ENCODE measurements around the gene FNDC1. TPM values are rescaled to one million over a fixed set of nuclear protein-coding genes. Genes with fewer than 3 reads are reported as not detected.
"Not testable (repeated sequence)": the region's sequence is repeated elsewhere in the genome, so short reads cannot be mapped to it uniquely, and the experiment has no call there.

The FNDC1 gene
- total and polyA plus RNA-seq, 2 of the 13 experiments (the other 11 are each of a cell fraction or from before 2014, with no cell fraction given) = not detected

GRCh38 chr6:159279790-159280277, 110.6 kb downstream of the FNDC1 start (continued):
- no peak for TF ChIP-seq POGK (CRISPR knock-in tag; conservative IDR thresholded peaks at IDR 0.05)

GRCh38 chr6:159282421-159282820, 113.2 kb downstream of the FNDC1 start:
- ChIA-PET POLR2A (no interaction called here), CTCF (ENCODE audit: low intra/inter-chr PET ratio, low total read pairs) (no interaction called here)
- Histone ChIP-seq H3K9ac (ENCODE audit: insufficient read depth, low read depth, low read length) (no peak overlapping the region), H3K9me3 (ENCODE audit: low read length) (no peaks in the 10 kb centered on the region), H3K27me3 (ENCODE audit: control insufficient read depth in 1 of 2, insufficient read depth in 2 of 2, low read length in 2 of 2) (0 out of 5 replicates have a peak, but pooled peaks cover 0 to 3% of the 10 kb centered on the region in 2 experiments), H3K27ac (ENCODE audit: extremely low read length, insufficient read depth, low read length) (no peak overlapping the region), H3K4me3 (replicated peaks in 1 of 3; ENCODE audit: insufficient read depth in 1 of 3, low read depth in 2 of 3, low read length in 3 of 3) (no peak overlapping the region), H3K36me3 (replicated peaks in 1 of 2; ENCODE audit: control insufficient read depth in 1 of 2, insufficient read depth in 2 of 2, low read length in 2 of 2) (no peaks in the 10 kb centered on the region), H4K20me1 (ENCODE audit: insufficient read depth, low read length) (no peaks in the 10 kb centered on the region), H3K79me2 (ENCODE audit: insufficient read depth, low read length) (no peaks in the 10 kb centered on the region), H2AFZ (ENCODE audit: low read length) (no peak overlapping the region), H3K4me2 (ENCODE audit: low read depth, low read length) (no peak overlapping the region), H3K4me1 (ENCODE audit: insufficient read depth, low read length) (no peaks in the 10 kb centered on the region)
- intact Hi-C loops (cut with micrococcal nuclease; ENCODE audit: unreplicated experiment) = no loop called here
- WGBS (ENCODE audit: low lambda C conversion rate) = 1% methylated on average over 4 of the region's 5 CpGs
- FAIRE-seq (no peak), DNase-seq (ENCODE audit: low spot score) (no peak), ATAC-seq (no peak)
- no peak for TF ChIP-seq ATRX (CRISPR knock-in tag; IDR thresholded peaks at IDR 0.05; ENCODE audit: borderline replicate concordance)
- TF ChIP-seq SIX4 (CRISPR knock-in tag; IDR thresholded peaks at IDR 0.05) = no peak
- no peak for TF ChIP-seq DR1 (CRISPR knock-in tag; IDR thresholded peaks at IDR 0.05)
- no peak for TF ChIP-seq SOX6 (IDR thresholded peaks at IDR 0.05)
- no peak for TF ChIP-seq SOX6 (CRISPR knock-in tag; IDR thresholded peaks at IDR 0.05)
- TF ChIP-seq ZNF749 (CRISPR knock-in tag; IDR thresholded peaks at IDR 0.05; ENCODE audit: borderline replicate concordance) = no peak
- no peak for TF ChIP-seq GABPA (IDR thresholded peaks at IDR 0.05; ENCODE audit: low read depth, low read length)
- no peak for TF ChIP-seq GABPA (CRISPR knock-in tag; IDR thresholded peaks at IDR 0.05; ENCODE audit: low read depth)
- TF ChIP-seq MAFK (conservative IDR thresholded peaks at IDR 0.05 in 1 of 2, IDR thresholded peaks at IDR 0.05 in 1 of 2; ENCODE audit: low read length in 2 of 2) = no peak
- no peak for TF ChIP-seq ZNF350 (CRISPR knock-in tag; IDR thresholded peaks at IDR 0.05; ENCODE audit: borderline replicate concordance, low read depth)
- no peak for TF ChIP-seq FOXK2 (IDR thresholded peaks at IDR 0.05)
- TF ChIP-seq NFRKB (IDR thresholded peaks at IDR 0.05) = no peak
- in situ Hi-C loops (cut with HindIII; ENCODE audit: extremely low pct_ligation_motif_present, low pct_unique_long_range_greater_than_20kb) = no loop called here
- BruUV-seq (replicated peaks) = no TSS peak

GRCh38 chr6:159284661-159285060, 115.5 kb downstream of the FNDC1 start:
- H3K9ac ChIP-seq (ENCODE audit: insufficient read depth, low read depth, low read length); ATAC-seq; H2AFZ ChIP-seq (ENCODE audit: low read length); H3K79me2 ChIP-seq (ENCODE audit: insufficient read depth, low read length); H3K27ac ChIP-seq (ENCODE audit: extremely low read length, insufficient read depth, low read length); H4K20me1 ChIP-seq (ENCODE audit: insufficient read depth, low read length); in situ Hi-C loops (cut with HindIII; ENCODE audit: extremely low pct_ligation_motif_present, low pct_unique_long_range_greater_than_20kb); POLR2A ChIA-PET; DNase-seq (ENCODE audit: low spot score); FAIRE-seq; H3K9me3 ChIP-seq (ENCODE audit: low read length); H3K4me1 ChIP-seq (ENCODE audit: insufficient read depth, low read length); H3K27me3 ChIP-seq (ENCODE audit: control insufficient read depth in 1 of 2, insufficient read depth in 2 of 2, low read length in 2 of 2); H3K36me3 ChIP-seq (replicated peaks in 1 of 2; ENCODE audit: control insufficient read depth in 1 of 2, insufficient read depth in 2 of 2, low read length in 2 of 2); H3K4me2 ChIP-seq (ENCODE audit: low read depth, low read length); BruUV-seq (replicated peaks); CTCF ChIA-PET (ENCODE audit: low intra/inter-chr PET ratio, low total read pairs); intact Hi-C loops (cut with micrococcal nuclease; ENCODE audit: unreplicated experiment); H3K4me3 ChIP-seq (replicated peaks in 1 of 3; ENCODE audit: insufficient read depth in 1 of 3, low read depth in 2 of 3, low read length in 3 of 3): not testable (repeated sequence)
